K562 (cell line): ENCODE data around the gene RPH3AL.

Source experiments
- CBX2 ChIP-seq: fragments of 200-600 bp; sonication (generic); IDR thresholded peaks from one replicate; pipeline ENCODE4 v1.6.1; 2012; ENCODE audit warnings: mild to moderate bottlenecking, low read length, inconsistent platforms; ENCODE audit not compliant: insufficient read depth, poor library complexity, severe bottlenecking
- CTCF ChIP-seq, 3 experiments: IDR thresholded peaks in 2 of 3; conservative IDR thresholded peaks in 1 of 3; 2 replicates each; pipeline ENCODE4 v1.5.1; 2011 to 2012; ENCODE audit warnings: low read length in 3 of 3, mild to moderate bottlenecking in 3 of 3, control low read depth in 2 of 3, improper control_type of control experiment in 1 of 3, inconsistent platforms in 1 of 3, low read depth in 1 of 3, mixed read lengths in 1 of 3, moderate library complexity in 1 of 3; ENCODE audit not compliant: insufficient read depth in 2 of 3
- FOXM1 ChIP-seq, 2 experiments: fragments of 450-650 bp in 1 of 2; sonication (generic) in 1 of 2; formaldehyde crosslinking in 1 of 2; IDR thresholded peaks; 2 replicates each; pipeline versions ENCODE4 v1.6.1 to v1.9.0; 2017 to 2022; ENCODE audit warnings: low read depth in 2 of 2, mild to moderate bottlenecking in 2 of 2, missing genetic modification reagents in 1 of 2, moderate library complexity in 1 of 2
- NFIC ChIP-seq: fragments of 450-650 bp; IDR thresholded peaks from 2 replicates; pipeline ENCODE4 v1.6.1; 2017; ENCODE audit warnings: mild to moderate bottlenecking, inconsistent platforms
- NRF1 ChIP-seq, 2 experiments: fragments of 450-650 bp; IDR thresholded peaks in 1 of 2; conservative IDR thresholded peaks in 1 of 2; 2 replicates each; pipeline ENCODE4 v1.6.1; 2014; ENCODE audit warnings: mild to moderate bottlenecking in 2 of 2
- RAD21 ChIP-seq, 2 experiments: fragments of 250-450 bp in 1 of 2; fragments of 450-650 bp in 1 of 2; sonication (Bioruptor Pico) in 1 of 2; formaldehyde crosslinking in 1 of 2; IDR thresholded peaks in 1 of 2; conservative IDR thresholded peaks in 1 of 2; 2 replicates each; pipeline versions ENCODE4 v1.4.0 to v1.8.0; 2020 to 2022; ENCODE audit warnings: mild to moderate bottlenecking in 2 of 2, moderate library complexity in 1 of 2
- SRF ChIP-seq, 2 experiments: fragments of 250-450, 450-650 bp in 1 of 2; sonication (Bioruptor Pico) in 1 of 2; sonication (generic) in 1 of 2; formaldehyde crosslinking; IDR thresholded peaks; 2 replicates each; pipeline versions ENCODE4 v1.5.0 to v1.5.1; 2020 to 2022; ENCODE audit warnings: mild to moderate bottlenecking in 1 of 2, missing genetic modification reagents in 1 of 2
- ZNF239 ChIP-seq: fragments of 250-450 bp; sonication (Bioruptor Pico); IDR thresholded peaks from 2 replicates; pipeline ENCODE4 v1.4.0; 2020; ENCODE audit warnings: mild to moderate bottlenecking

- TF ChIP-seq CTCF (IDR thresholded peaks at IDR 0.05 in 2 of 3, conservative IDR thresholded peaks at IDR 0.05 in 1 of 3; ENCODE audit: insufficient read depth in 2 of 3, low read depth in 1 of 3, low read length in 3 of 3) (no peak), FOXM1 (IDR thresholded peaks at IDR 0.05; ENCODE audit: low read depth) (no peak), FOXM1 (CRISPR knock-in tag; IDR thresholded peaks at IDR 0.05; ENCODE audit: low read depth) (no peak), RAD21 (CRISPR knock-in tag; conservative IDR thresholded peaks at IDR 0.05 in 1 of 2, IDR thresholded peaks at IDR 0.05 in 1 of 2) (no peak), CBX2 (no peak), NFIC (no peak), ZNF239 (CRISPR knock-in tag) (no peak), NRF1 (conservative IDR thresholded peaks at IDR 0.05 in 1 of 2, IDR thresholded peaks at IDR 0.05 in 1 of 2) (no peak), SRF (CRISPR knock-in tag; IDR thresholded peaks at IDR 0.05) (no peak)
These were observed 42.6 kb upstream of the RPH3AL start for GRCh38 chr17:395179-395578.
